T-helper 22 cell (primary cell): ENCODE results near the gene HPCAL1.

Source experiments
- DNase-seq: peaks from one replicate; pipeline ENCODE4 v3.0.0-alpha.2; 2020; ENCODE audit warnings: low read depth

HPCAL1 gene

GRCh38 chr2:10337449-10338269, 35.0 kb downstream of the HPCAL1 start:
- no peak for DNase-seq

GRCh38 chr2:10338270-10339188, 35.8 kb downstream of the HPCAL1 start:
- no peak for DNase-seq

DNA sequence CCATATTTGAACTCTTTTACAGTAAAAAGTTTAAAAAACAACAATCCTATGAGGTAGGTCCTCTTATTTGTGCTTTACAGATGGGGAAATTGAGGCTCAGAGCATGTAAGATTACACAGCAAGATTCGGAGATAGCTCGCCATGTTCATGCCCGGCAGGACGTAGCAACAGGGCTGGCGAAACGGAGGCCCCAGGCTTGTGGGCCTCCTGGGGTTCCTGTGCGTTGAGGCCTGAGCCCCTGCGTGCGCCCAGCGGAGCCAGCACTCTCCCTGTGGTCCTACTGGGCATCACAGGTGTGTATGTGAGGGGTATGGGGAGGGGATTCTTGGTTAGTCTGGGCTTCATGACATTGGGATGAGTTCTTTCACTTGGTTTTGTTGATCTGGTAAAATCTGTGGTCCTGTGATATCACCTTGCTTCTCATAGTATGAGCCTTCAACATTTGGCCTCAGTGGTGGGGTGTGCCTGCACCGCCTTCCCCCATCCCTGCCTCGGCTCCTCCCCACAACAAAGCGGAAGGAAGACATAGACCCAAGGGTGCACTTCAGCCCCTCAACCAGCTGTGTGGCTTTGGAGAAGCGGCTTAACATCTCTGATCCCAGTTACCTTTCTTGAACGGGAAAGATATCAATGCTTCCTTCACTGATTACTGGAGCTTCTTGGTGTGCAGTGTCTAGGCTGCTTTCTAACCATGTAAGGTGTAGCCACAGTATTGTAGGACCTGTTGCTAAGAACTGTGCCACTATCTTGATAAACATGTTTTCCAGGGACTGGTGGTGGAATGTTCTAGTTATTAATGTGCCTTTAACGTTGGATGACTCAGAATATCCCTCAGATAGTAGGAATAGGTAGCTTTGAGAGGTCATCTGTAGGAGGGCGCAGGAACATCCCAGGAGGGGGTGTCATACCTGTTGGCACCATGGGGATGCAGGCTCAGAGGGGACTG, 37.2 kb downstream of the HPCAL1 start:
- no peak for DNase-seq

DNA sequence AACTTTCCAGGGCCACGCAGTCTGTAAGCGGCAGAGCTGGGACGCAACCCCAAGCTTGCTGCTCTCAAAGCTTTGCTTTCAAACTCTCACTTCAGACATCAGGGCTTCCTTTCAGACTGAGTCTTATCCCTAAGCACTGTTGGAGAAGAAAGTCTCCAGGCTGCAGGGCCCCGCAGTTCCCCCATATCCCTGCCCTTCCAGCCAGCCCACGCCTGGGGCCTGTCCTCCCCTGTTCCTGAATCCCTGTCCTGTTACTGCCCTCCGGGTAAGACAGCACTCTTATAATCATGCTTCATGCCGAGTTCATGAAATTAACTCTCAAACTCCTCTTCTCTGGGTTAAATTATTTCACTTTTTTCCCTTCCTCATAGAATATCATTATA, 37.9 kb downstream of the HPCAL1 start:
- DNase-seq: no peak

DNA sequence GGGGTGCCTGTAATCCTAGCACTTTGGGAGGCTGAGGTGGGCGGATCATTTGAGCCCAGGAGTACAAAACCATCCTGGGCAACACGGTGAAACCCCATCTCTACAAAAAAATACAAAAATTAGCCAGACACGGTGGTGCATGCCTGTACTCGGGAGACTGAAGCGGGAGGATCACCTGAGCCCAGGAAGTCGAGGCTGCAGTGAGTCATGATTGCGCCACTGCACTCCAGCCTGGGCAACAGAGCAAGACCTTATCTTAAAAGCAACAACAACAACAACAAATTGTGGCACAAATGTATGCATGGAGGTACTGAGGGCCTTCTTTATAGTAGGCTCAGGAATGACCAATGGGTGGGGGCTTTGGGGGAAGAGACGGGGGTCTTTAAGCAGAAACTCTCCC, 38.5 kb downstream of the HPCAL1 start:
- DNase-seq: no peak

DNA sequence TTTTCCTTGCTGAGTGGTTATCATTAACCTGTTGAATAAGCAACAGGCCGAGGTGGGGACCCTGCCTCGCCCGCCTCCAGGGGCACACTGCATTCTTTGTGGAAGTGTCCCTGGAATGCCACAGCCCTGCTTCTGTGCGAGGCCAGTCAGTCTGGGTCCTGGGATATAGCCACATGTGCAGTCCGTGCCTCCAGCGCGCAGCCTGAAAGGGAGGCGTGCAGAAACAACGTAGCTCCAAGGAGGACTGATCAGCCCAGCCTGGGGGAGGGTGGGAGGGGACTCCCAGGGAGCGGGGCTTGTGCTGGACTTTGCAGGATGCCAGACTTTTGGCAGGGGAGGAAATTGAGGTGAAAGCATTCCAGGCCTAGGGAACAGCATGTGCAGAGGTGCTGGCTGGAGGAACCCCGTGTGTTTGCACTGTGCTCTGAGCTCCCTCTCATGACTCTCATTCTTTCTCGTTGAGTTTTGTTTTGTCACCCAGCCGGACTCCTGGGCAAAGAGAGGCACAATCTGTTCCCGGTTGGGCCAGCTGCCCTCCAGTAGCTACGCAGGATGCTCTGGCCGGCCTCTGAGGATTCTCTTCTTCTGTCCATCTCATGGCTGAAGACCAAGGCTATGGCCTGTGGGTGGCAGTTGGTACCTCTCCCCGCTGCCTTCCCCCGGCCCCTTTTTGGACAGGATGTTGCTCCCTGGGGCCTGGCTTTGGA, 39.7 kb downstream of the HPCAL1 start:
- no peak for DNase-seq

- DNase-seq: no peak
These were observed 40.5 kb downstream of the HPCAL1 start for GRCh38 chr2:10343191-10343590.

DNA sequence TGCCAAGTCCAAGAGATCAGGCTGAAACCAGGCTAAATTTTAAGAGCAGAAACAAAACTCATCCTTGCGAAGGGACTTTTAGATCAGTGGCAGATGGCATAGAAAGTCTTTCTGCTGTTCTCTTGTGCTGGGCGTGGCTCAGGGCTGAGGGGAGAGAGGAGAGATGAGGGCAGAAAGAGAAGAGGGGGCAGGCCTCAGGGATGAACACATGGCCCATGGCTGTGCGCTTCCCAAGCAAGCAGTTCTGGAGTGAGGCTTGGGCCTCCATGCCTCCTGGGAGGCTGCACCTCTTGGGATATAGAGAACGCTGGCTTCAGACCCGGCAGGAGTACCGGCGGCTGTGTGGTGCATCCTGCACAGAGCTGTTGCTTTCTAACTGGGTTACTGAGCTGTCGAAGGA, 41.0 kb downstream of the HPCAL1 start:
- DNase-seq: no peak

- DNase-seq: no peak
These were observed 41.7 kb downstream of the HPCAL1 start for GRCh38 chr2:10344105-10345066.

DNA sequence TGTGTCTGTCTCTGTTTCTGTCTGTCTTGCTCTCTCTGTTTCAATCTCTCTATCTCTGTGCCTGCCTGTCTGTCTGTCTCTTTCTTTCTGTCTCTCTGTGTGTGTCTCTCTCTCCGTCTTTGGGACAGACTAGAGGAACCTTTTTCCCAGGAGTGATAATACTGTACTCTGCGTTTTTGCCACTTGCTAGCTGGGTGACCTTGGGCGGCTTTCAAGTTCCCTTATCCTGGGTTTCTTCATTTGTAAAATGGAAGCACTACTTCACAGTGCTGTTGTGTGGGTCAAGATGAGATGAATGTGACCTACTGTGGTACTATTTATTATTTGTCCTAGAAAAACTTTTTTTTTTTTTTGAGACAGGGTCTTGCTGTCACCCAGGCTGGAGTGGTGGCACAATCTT, 42.4 kb downstream of the HPCAL1 start:
- no peak for DNase-seq

DNA sequence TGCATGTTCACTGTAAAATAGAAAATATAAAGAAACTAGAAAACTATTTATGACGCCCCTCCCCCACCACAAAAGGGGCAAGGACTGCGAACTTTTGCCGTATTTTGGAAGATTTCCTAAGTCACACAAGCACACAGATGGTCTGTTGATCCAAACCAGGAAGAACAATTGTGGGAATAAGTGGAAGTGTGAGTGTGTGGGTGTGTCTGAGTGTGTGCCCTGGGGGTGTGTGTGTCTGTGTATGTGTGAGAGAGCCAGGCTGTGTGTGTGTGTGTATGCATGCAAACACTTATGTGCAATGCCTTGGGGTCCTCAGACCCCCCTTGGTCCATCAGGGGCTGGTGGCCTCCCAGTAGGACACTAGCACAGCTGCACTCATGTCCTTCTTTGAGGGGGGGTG, 43.1 kb downstream of the HPCAL1 start:
- DNase-seq: no peak

- DNase-seq: no peak
These were observed 44.3 kb downstream of the HPCAL1 start for GRCh38 chr2:10346929-10347561.

DNA sequence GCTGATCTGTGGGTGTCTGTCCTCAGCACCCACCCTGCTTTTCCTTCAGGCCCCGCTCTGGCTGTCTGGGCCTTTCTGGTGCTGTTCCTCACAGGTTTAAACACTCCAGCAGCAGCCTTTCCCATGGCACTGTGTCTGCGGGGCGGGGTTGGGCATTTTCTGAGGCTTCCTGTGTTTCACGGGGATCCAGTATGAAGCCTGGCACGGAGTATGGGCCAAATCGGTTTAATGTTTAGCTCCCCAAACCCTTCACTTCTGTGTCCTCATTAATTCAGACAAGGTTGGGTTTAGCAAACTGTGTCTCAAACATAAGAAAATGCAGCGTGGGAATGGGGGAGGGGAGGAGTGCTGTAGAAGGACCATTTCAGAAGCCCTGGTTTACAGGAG, 44.9 kb downstream of the HPCAL1 start:
- DNase-seq: no peak

- no peak for DNase-seq
These were observed 46.2 kb downstream of the HPCAL1 start for GRCh38 chr2:10348891-10349290.

DNA sequence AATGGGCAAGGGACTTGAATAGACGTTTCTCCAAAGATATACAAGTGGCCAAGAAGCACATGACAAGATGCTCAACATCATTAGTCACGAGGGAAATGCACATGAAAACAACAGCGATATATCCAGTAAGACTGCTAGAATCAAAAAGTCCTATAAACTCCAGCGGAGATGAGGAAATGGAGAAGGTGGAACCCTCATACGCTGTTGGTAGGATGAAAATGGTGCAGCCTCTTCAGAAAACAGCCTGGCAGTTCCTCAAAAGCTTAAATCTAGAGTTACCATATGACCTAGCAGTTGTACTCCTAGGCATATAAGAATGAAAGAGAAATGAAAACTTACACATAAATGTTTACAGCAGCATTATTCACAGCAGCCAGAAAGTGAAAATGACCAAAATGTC, 48.1 kb downstream of the HPCAL1 start:
- DNase-seq: no peak

- no peak for DNase-seq
These were observed 49.7 kb downstream of the HPCAL1 start for GRCh38 chr2:10352361-10352760.

DNA sequence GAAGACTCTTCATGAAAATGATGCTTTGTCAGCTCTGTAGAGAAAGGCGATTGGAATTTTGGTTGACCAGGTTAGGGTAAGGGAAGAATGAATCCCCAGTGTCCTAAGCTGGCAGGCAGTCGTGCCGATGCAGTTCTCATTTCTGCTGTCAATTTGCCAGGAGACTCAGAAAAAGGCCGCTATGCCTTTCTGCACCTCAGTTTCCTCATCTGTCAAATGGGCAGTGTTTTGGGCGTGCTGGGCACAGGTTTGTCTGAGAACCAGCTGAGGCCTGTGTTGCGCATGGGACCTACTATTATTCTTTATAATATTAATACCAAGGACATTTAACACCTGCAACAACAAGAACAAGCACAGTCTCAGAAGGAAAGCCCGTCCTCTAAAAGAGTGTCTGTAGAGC, 50.3 kb downstream of the HPCAL1 start:
- no peak for DNase-seq

- DNase-seq: no peak
These were observed 51.2 kb downstream of the HPCAL1 start for GRCh38 chr2:10353931-10354330.

GRCh38 chr2:10354399-10354798, 51.7 kb downstream of the HPCAL1 start:
- no peak for DNase-seq
